K562 (cell line): ENCODE data around the gene WDR93. TPM values are rescaled to one million over a fixed set of nuclear protein-coding genes. Genes with fewer than 3 reads are reported as not detected.
A peak's percentile ranks its signal among the peaks of the same experiment; 100 is the strongest.

Source experiments
- C11orf30 ChIP-seq: fragments of 450-650 bp; IDR thresholded peaks from 2 replicates; pipeline ENCODE4 v1.6.1; 2016; ENCODE audit warnings: low read depth, mild to moderate bottlenecking
- MECOM ChIP-seq: fragments of 250-450 bp; sonication (Bioruptor Pico); IDR thresholded peaks from 2 replicates; pipeline ENCODE4 v1.8.0; 2022; ENCODE audit warnings: inconsistent platforms
- MYC ChIP-seq, 2 experiments: fragments of 250-450 bp in 1 of 2; sonication (Bioruptor Pico) in 1 of 2; IDR thresholded peaks; 2 replicates each; pipeline versions ENCODE4 v1.5.1 to v1.6.1; 2012 to 2021; ENCODE audit warnings: low read depth in 2 of 2, borderline replicate concordance in 1 of 2, improper control_type of control experiment in 1 of 2, low read length in 1 of 2, mild to moderate bottlenecking in 1 of 2, moderate library complexity in 1 of 2
- PTTG1 ChIP-seq: fragments of 450-650 bp; IDR thresholded peaks from 2 replicates; pipeline ENCODE4 v1.6.1; 2016; ENCODE audit warnings: low read depth, mild to moderate bottlenecking, missing genetic modification characterization, missing compliant biosample characterization
- TRIM28 ChIP-seq: fragments of 450-650 bp; IDR thresholded peaks from 2 replicates; pipeline ENCODE4 v1.6.1; 2017
- polyA plus RNA-seq, 8 experiments: library from polyadenylated mRNA; depleted of rRNA in 4 of 8; stranded (reverse) in 5 of 8; unstranded in 3 of 8; fragments of >200 nt; fragmentation: Nextera tagmentation in 2 of 8; fragmentation: Illumina TruSeq in 1 of 8; extraction: Ambion mirVana in 2 of 8; extraction: Trizol in 1 of 8; gene quantifications; 2 replicates each; pipeline versions ENCODE4 v1.2.1 to v1.2.3, GENCODE V29; 2011 to 2014; ENCODE audit warnings: inconsistent platforms in 1 of 8, missing spikeins in 1 of 8
- total RNA-seq, 7 experiments: library from RNA; depleted of rRNA in 6 of 7; stranded (reverse); fragments of >200 nt in 6 of 7; fragmentation: Illumina TruSeq in 2 of 7; extraction: Trizol in 2 of 7; gene quantifications; 2 replicates each; pipeline versions ENCODE4 v1.2.1 to v1.2.3, GENCODE V29; 2011 to 2021; ENCODE audit warnings: low replicate concordance in 1 of 7
- TF ChIP-seq, protein P1 (sequence below), 2 experiments: fragments of 450-650 bp in 1 of 2; sonication (generic) in 1 of 2; formaldehyde crosslinking in 1 of 2; IDR thresholded peaks; 2 replicates each; pipeline versions ENCODE4 v1.7.1 to v1.9.0; 2016 to 2022; ENCODE audit warnings: inconsistent platforms in 1 of 2, mild to moderate bottlenecking in 1 of 2, missing genetic modification reagents in 1 of 2
- TF ChIP-seq, protein P2 (sequence below): fragments of 250-450 bp; sonication (Bioruptor Pico); IDR thresholded peaks from 2 replicates; pipeline ENCODE4 v1.4.0; 2020; ENCODE audit warnings: mild to moderate bottlenecking
- TF ChIP-seq, protein P3 (sequence below), 2 experiments: IDR thresholded peaks; 2 replicates each; pipeline ENCODE4 v1.6.1; 2011; ENCODE audit warnings: borderline replicate concordance in 1 of 2, control low read depth in 1 of 2, low read depth in 1 of 2, low read length in 1 of 2, mild to moderate bottlenecking in 1 of 2, mixed read lengths in 1 of 2, moderate library complexity in 1 of 2; ENCODE audit not compliant: insufficient read depth in 1 of 2, insufficient read length in 1 of 2, poor library complexity in 1 of 2, severe bottlenecking in 1 of 2; ENCODE audit errors: extremely low read depth in 1 of 2

WDR93 gene
- total and polyA plus RNA-seq, 9 of the 15 experiments (the other 6 are each of a cell fraction or from before 2014, with no cell fraction given): not detected

DNA sequence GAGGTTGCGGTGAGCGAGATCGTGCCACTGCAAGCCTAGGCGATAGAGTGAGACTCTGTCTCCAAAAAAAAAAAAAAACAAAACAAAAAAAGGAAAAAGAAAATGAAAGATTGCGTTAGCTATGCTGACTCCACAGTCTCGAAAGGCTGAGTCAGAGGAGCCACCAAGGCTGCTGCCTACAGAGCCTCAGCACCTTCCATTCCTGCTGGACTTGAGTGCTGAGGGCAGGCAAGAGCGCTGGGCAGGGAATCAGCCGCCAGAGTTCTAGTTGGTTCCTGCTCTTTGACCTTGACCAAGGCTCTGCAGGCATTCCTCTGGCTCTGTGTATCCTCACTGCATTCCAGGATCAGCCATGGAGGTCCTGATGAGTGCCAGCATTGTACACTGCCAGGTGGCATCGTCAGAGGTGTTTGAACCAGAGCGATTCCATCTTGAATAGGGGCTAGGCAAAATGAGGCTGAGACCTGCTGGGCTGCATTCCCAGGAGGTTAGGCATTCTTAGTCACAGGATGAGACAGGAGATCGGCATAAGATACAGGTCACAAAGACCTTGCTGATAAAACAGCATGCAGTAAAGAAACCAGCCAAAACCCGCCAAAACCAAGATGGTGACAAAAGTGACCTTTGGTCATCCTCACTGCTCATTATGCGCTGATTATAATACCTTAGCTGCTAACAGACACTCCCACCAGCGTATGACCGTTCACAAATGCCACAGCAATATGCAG, 91.4 kb downstream of the WDR93 start (continued):
- TF ChIP-seq, protein P1, sequence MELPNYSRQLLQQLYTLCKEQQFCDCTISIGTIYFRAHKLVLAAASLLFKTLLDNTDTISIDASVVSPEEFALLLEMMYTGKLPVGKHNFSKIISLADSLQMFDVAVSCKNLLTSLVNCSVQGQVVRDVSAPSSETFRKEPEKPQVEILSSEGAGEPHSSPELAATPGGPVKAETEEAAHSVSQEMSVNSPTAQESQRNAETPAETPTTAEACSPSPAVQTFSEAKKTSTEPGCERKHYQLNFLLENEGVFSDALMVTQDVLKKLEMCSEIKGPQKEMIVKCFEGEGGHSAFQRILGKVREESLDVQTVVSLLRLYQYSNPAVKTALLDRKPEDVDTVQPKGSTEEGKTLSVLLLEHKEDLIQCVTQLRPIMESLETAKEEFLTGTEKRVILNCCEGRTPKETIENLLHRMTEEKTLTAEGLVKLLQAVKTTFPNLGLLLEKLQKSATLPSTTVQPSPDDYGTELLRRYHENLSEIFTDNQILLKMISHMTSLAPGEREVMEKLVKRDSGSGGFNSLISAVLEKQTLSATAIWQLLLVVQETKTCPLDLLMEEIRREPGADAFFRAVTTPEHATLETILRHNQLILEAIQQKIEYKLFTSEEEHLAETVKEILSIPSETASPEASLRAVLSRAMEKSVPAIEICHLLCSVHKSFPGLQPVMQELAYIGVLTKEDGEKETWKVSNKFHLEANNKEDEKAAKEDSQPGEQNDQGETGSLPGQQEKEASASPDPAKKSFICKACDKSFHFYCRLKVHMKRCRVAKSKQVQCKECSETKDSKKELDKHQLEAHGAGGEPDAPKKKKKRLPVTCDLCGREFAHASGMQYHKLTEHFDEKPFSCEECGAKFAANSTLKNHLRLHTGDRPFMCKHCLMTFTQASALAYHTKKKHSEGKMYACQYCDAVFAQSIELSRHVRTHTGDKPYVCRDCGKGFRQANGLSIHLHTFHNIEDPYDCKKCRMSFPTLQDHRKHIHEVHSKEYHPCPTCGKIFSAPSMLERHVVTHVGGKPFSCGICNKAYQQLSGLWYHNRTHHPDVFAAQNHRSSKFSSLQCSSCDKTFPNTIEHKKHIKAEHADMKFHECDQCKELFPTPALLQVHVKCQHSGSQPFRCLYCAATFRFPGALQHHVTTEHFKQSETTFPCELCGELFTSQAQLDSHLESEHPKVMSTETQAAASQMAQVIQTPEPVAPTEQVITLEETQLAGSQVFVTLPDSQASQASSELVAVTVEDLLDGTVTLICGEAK (IDR thresholded peaks at IDR 0.05): peak; percentile 33; the same call in 1 of the 2 replicates
- TF ChIP-seq, protein P1 (CRISPR knock-in tag; IDR thresholded peaks at IDR 0.05): no peak
- TF ChIP-seq, protein P2, sequence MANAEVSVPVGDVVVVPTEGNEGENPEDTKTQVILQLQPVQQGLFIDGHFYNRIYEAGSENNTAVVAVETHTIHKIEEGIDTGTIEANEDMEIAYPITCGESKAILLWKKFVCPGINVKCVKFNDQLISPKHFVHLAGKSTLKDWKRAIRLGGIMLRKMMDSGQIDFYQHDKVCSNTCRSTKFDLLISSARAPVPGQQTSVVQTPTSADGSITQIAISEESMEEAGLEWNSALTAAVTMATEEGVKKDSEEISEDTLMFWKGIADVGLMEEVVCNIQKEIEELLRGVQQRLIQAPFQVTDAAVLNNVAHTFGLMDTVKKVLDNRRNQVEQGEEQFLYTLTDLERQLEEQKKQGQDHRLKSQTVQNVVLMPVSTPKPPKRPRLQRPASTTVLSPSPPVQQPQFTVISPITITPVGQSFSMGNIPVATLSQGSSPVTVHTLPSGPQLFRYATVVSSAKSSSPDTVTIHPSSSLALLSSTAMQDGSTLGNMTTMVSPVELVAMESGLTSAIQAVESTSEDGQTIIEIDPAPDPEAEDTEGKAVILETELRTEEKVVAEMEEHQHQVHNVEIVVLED (CRISPR knock-in tag): peak; percentile 79
- no peak for TF ChIP-seq MYC (IDR thresholded peaks at IDR 0.05; ENCODE audit: low read depth, low read length)
- peak; percentile 98; the same call in 1 of the 2 replicates for TF ChIP-seq MYC (CRISPR knock-in tag; IDR thresholded peaks at IDR 0.05; ENCODE audit: borderline replicate concordance, low read depth)
- TF ChIP-seq C11orf30: peak; percentile 75; the same call in 1 of the 2 replicates
- peak; percentile 98 for TF ChIP-seq MECOM (CRISPR knock-in tag)
- TF ChIP-seq TRIM28: no peak
- peak; percentile 94 for TF ChIP-seq PTTG1
- TF ChIP-seq, protein P3, sequence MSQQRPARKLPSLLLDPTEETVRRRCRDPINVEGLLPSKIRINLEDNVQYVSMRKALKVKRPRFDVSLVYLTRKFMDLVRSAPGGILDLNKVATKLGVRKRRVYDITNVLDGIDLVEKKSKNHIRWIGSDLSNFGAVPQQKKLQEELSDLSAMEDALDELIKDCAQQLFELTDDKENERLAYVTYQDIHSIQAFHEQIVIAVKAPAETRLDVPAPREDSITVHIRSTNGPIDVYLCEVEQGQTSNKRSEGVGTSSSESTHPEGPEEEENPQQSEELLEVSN (IDR thresholded peaks at IDR 0.05; ENCODE audit: borderline replicate concordance in 1 of 2, extremely low read depth in 1 of 2, insufficient read depth in 1 of 2, insufficient read length in 1 of 2, low read depth in 1 of 2, low read length in 1 of 2, poor library complexity in 1 of 2, severe bottlenecking in 1 of 2): peak in 1 of 2 experiments; percentile 23
